ENCODE measurements around the gene PI16.

DNA sequence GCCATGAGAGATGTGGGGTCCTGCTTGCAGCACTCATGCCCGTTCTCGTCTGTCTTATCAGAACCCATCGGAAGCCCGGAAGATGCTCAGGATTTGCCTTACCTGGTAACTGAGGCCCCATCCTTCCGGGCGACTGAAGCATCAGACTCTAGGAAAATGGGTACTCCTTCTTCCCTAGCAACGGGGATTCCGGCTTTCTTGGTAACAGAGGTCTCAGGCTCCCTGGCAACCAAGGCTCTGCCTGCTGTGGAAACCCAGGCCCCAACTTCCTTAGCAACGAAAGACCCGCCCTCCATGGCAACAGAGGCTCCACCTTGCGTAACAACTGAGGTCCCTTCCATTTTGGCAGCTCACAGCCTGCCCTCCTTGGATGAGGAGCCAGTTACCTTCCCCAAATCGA lies 8.3 kb downstream of the PI16 start:
- TF ChIP-seq CTCF (optimal IDR thresholded peaks at IDR 0.05 in 1 of 3, IDR thresholded peaks at IDR 0.05 in 1 of 3, conservative IDR thresholded peaks at IDR 0.05 in 1 of 3; ENCODE audit: extremely low read depth in 1 of 3, insufficient read depth in 2 of 3, low read length in 3 of 3) (no peak), EZH2 (IDR thresholded peaks at IDR 0.05; ENCODE audit: low read length) (no peak)

Measured in keratinocyte (primary cell).